Measurements from ENCODE around the gene CADM1. TPM values are rescaled to one million over a fixed set of nuclear protein-coding genes. Genes with fewer than 3 reads are reported as not detected.

Gene CADM1
- total and polyA plus RNA-seq, 2 donors (not counting 1 experiment from before 2014, with no cell fraction given): 15.4 to 86.0 TPM

DNA sequence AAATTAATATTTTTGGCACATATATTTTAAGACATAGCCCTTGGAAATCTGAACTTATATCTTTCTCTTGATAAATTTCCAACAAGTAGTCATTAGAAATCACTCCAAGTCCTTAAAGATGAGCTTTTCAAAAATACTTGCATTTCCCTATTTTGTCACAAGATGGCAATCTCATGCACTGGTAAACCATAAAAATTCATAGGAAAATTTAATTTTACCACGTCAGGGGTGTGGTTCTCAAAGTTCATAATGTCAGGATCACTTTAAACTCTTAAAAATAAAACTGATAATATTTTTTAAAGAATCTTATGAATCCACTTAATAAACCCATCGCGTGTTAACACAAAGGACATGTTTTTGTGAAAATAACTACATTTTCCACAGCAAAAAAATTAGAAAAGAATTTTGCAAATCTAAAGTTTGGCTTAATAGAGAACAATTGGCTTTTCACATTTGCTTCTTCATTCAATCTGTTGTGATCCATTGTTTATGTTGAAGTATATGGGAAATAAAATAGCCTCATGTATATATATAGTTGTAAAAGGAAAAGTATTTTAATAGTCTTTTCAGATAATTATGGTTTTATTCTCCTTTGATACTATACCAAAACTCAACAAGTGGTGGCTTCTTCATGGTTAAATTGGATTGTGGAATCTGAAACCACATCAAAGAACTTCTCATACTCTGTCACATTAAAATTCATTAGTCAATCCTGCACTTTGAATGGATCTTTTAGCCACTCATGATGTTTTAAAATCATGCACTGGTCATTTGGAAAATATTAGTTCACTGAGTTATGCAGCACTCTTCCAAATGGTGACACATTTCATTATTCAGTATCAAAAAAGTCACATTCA lies 169.1 kb downstream of the CADM1 start:
- no peaks in the 10 kb centered on the region for H3K36me3 ChIP-seq (ENCODE audit: control insufficient read depth, insufficient read depth, low read length)
- H3K4me2 ChIP-seq (ENCODE audit: extremely low read depth, insufficient read depth, low read length): no peak overlapping the region
- no peak overlapping the region for H3K9ac ChIP-seq (ENCODE audit: insufficient read depth, low read length)
- peak; percentile 54 to 64 for DNase-seq (ENCODE audit: low read depth in 2 of 2)
- no peaks in the 10 kb centered on the region for H3K4me1 ChIP-seq (ENCODE audit: control insufficient read depth, extremely low read depth, insufficient read depth, low read length)
- no peak overlapping the region for H2AFZ ChIP-seq (ENCODE audit: low read length)
- H3K9me3 ChIP-seq (ENCODE audit: control insufficient read depth, insufficient read depth, low read depth, low read length): no peaks in the 10 kb centered on the region
- no peak overlapping the region for H3K4me3 ChIP-seq (replicated peaks in 1 of 4; ENCODE audit: control extremely low read depth in 1 of 4, insufficient read depth in 1 of 4, low read depth in 3 of 4, low read length in 4 of 4)
- H3K27ac ChIP-seq (ENCODE audit: insufficient read depth, low read length): no peak overlapping the region
- no peaks in the 10 kb centered on the region for H3K27me3 ChIP-seq (ENCODE audit: control insufficient read depth, insufficient read depth, low read length)
- no peaks in the 10 kb centered on the region for H3K79me2 ChIP-seq (ENCODE audit: control insufficient read depth, insufficient read depth, low read length)
- no peaks in the 10 kb centered on the region for H4K20me1 ChIP-seq (ENCODE audit: control insufficient read depth, extremely low read depth, insufficient read depth, low read length)
- no peak for TF ChIP-seq EZH2 (IDR thresholded peaks at IDR 0.05; ENCODE audit: low read length, missing control alignments)
- TF ChIP-seq CTCF (conservative IDR thresholded peaks at IDR 0.05 in 1 of 2, IDR thresholded peaks at IDR 0.05 in 1 of 2; ENCODE audit: low read depth in 1 of 2, low read length in 2 of 2): peak; percentile 23 to 68

DNA sequence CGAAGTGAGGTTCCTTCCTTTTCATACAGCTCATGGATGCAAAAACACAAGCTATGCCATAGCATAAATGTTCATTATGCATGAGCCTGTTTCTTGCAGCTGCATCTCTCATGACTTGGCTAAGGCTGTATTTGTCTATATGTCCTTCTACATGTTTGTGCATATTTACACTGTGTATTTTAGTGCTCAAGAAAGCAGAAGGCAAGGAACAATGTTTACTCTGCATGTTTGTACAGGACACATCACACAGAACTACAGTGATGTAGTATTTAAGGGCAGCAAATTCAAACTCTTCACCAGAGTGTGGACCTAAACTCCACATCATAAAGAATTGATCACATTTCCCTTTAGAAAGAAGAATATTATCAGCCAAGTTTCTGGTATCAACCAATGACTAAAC lies 170.3 kb downstream of the CADM1 start:
- DNase-seq (ENCODE audit: low read depth in 2 of 2): no peak
- Histone ChIP-seq H3K27me3 (ENCODE audit: control insufficient read depth, insufficient read depth, low read length) (no peaks in the 10 kb centered on the region), H3K9ac (ENCODE audit: insufficient read depth, low read length) (no peak overlapping the region), H3K36me3 (ENCODE audit: control insufficient read depth, insufficient read depth, low read length) (no peaks in the 10 kb centered on the region), H3K4me1 (ENCODE audit: control insufficient read depth, extremely low read depth, insufficient read depth, low read length) (no peaks in the 10 kb centered on the region), H2AFZ (ENCODE audit: low read length) (no peak overlapping the region), H4K20me1 (ENCODE audit: control insufficient read depth, extremely low read depth, insufficient read depth, low read length) (no peaks in the 10 kb centered on the region), H3K4me2 (ENCODE audit: extremely low read depth, insufficient read depth, low read length) (no peak overlapping the region), H3K9me3 (ENCODE audit: control insufficient read depth, insufficient read depth, low read depth, low read length) (no peaks in the 10 kb centered on the region), H3K27ac (ENCODE audit: insufficient read depth, low read length) (no peak overlapping the region), H3K4me3 (replicated peaks in 1 of 4; ENCODE audit: control extremely low read depth in 1 of 4, insufficient read depth in 1 of 4, low read depth in 3 of 4, low read length in 4 of 4) (no peak overlapping the region), H3K79me2 (ENCODE audit: control insufficient read depth, insufficient read depth, low read length) (no peaks in the 10 kb centered on the region)
- TF ChIP-seq CTCF (conservative IDR thresholded peaks at IDR 0.05 in 1 of 2, IDR thresholded peaks at IDR 0.05 in 1 of 2; ENCODE audit: low read depth in 1 of 2, low read length in 2 of 2): no peak
- TF ChIP-seq EZH2 (IDR thresholded peaks at IDR 0.05; ENCODE audit: low read length, missing control alignments): no peak

DNA sequence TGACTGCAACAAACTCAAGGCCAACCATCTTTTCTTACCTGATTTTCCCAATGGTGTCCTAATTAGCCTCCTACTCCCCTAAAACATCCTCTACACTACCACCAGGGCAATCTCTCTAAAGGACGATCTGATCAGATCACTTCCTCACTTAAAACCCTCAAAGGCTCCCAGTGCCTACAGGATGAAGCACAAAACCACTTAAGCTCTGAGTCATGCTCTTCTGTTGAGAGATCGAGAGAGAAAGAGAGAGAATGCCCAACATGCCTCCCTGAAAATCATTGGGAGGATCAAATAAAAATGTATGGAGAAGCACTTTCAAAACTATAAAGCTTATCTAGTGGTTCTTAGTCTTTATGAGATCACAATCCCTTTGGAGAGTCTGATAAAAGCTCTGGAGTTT lies 171.1 kb downstream of the CADM1 start:
- H3K4me3 ChIP-seq (replicated peaks in 1 of 4; ENCODE audit: control extremely low read depth in 1 of 4, insufficient read depth in 1 of 4, low read depth in 3 of 4, low read length in 4 of 4): no peak overlapping the region
- H3K9me3 ChIP-seq (ENCODE audit: control insufficient read depth, insufficient read depth, low read depth, low read length): no peaks in the 10 kb centered on the region
- no peaks in the 10 kb centered on the region for H3K27me3 ChIP-seq (ENCODE audit: control insufficient read depth, insufficient read depth, low read length)
- H3K4me1 ChIP-seq (ENCODE audit: control insufficient read depth, extremely low read depth, insufficient read depth, low read length): no peaks in the 10 kb centered on the region
- H3K79me2 ChIP-seq (ENCODE audit: control insufficient read depth, insufficient read depth, low read length): no peaks in the 10 kb centered on the region
- TF ChIP-seq CTCF (conservative IDR thresholded peaks at IDR 0.05 in 1 of 2, IDR thresholded peaks at IDR 0.05 in 1 of 2; ENCODE audit: low read depth in 1 of 2, low read length in 2 of 2) (no peak), EZH2 (IDR thresholded peaks at IDR 0.05; ENCODE audit: low read length, missing control alignments) (no peak)
- no peak overlapping the region for H3K27ac ChIP-seq (ENCODE audit: insufficient read depth, low read length)
- H3K9ac ChIP-seq (ENCODE audit: insufficient read depth, low read length): no peak overlapping the region
- no peak overlapping the region for H3K4me2 ChIP-seq (ENCODE audit: extremely low read depth, insufficient read depth, low read length)
- H3K36me3 ChIP-seq (ENCODE audit: control insufficient read depth, insufficient read depth, low read length): no peaks in the 10 kb centered on the region
- H4K20me1 ChIP-seq (ENCODE audit: control insufficient read depth, extremely low read depth, insufficient read depth, low read length): no peaks in the 10 kb centered on the region
- H2AFZ ChIP-seq (ENCODE audit: low read length): no peak overlapping the region
- DNase-seq (ENCODE audit: low read depth in 2 of 2): peak in 1 of 2 donors; percentile 84
